A673 (cell line): ENCODE measurements around the gene HEATR1. TPM values are rescaled to one million over a fixed set of nuclear protein-coding genes. Genes with fewer than 3 reads are reported as not detected.

Experiments
- BruUV-seq: library from RNA; stranded (reverse); fragments of 400-500 nt; replicated peaks from 2 replicates; lab custom pipeline; 2021; lab: Mats Ljungman, UMichigan
- CTCF ChIA-PET: fragments of 300-600 bp; sonication (Branson Sonifier 250); formaldehyde crosslinking; loops from one replicate; lab custom pipeline; 2022; ENCODE audit warnings: antibody characterized with exemption; lab: Charles Lee
- POLR2A ChIA-PET: fragments of 300-600 bp; sonication (Branson Sonifier 250); formaldehyde crosslinking; loops from one replicate; lab custom pipeline; 2022; ENCODE audit warnings: antibody characterized with exemption; ENCODE audit not compliant: low non-redundant PET; lab: Charles Lee
- DNase-seq: peaks from one replicate; pipeline ENCODE4 v3.0.0-alpha.2; 2015; ENCODE audit warnings: low spot score
- H3K27ac ChIP-seq: fragments of 200-600 bp; sonication (generic); 2 replicates; pipeline ENCODE4 v1.5.1; 2016; ENCODE audit warnings: mixed run types, low read depth, mild to moderate bottlenecking, mixed read lengths, antibody characterized with exemption, low read length; ENCODE audit not compliant: poor library complexity, severe bottlenecking
- H3K27me3 ChIP-seq: fragments of 200-600 bp; sonication (generic); replicated peaks from 2 replicates; pipeline ENCODE4 v1.6.1; 2017; ENCODE audit warnings: mixed run types, low read depth, mild to moderate bottlenecking, mixed read lengths, antibody characterized with exemption, low read length; ENCODE audit not compliant: insufficient read depth, poor library complexity
- H3K36me3 ChIP-seq: fragments of 200-600 bp; sonication (generic); 2 replicates; pipeline ENCODE4 v1.6.1; 2016; ENCODE audit warnings: mixed run types, mild to moderate bottlenecking, mixed read lengths, antibody characterized with exemption, low read length; ENCODE audit not compliant: insufficient read depth, poor library complexity, severe bottlenecking
- H3K4me1 ChIP-seq: fragments of 200-600 bp; sonication (generic); 2 replicates; pipeline ENCODE4 v1.6.1; 2017; ENCODE audit warnings: mixed run types, mild to moderate bottlenecking, mixed read lengths, antibody characterized with exemption, low read length; ENCODE audit not compliant: insufficient read depth, poor library complexity, severe bottlenecking
- H3K4me3 ChIP-seq: fragments of 200-600 bp; sonication (generic); 2 replicates; pipeline ENCODE4 v1.5.1; 2016; ENCODE audit warnings: low read depth, mixed run types, mild to moderate bottlenecking, mixed read lengths, low read length; ENCODE audit not compliant: poor library complexity, severe bottlenecking
- H3K9me3 ChIP-seq: fragments of 200-600 bp; sonication (generic); 2 replicates; pipeline ENCODE4 v1.6.1; 2016; ENCODE audit warnings: mixed run types, low read depth, mild to moderate bottlenecking, mixed read lengths, antibody characterized with exemption, low read length; ENCODE audit not compliant: poor library complexity, severe bottlenecking
- EZH2 ChIP-seq: fragments of 200-600 bp; sonication (generic); IDR thresholded peaks from 2 replicates; pipeline ENCODE4 v1.6.1; 2017; ENCODE audit warnings: borderline replicate concordance, low read depth, mild to moderate bottlenecking, mixed read lengths, antibody characterized with exemption, low read length; ENCODE audit not compliant: poor library complexity, severe bottlenecking
- intact Hi-C: fragments of 100-400 bp; cut with micrococcal nuclease; formaldehyde crosslinking; loops from one replicate; pipeline ENCODE4 v1.10.0; 2022; ENCODE audit not compliant: unreplicated experiment
- total RNA-seq: library from RNA; stranded (reverse); gene quantifications from 2 replicates; pipeline ENCODE4 v1.2.3, GENCODE V29; 2021
- TF ChIP-seq, protein P1 (sequence below): fragments of 300-800, 200-600 bp; sonication (generic); conservative IDR thresholded peaks from 2 replicates; pipeline ENCODE4 v1.5.1; 2017; ENCODE audit warnings: low read depth, mild to moderate bottlenecking, antibody characterized with exemption, low read length, moderate library complexity, mixed read lengths

The HEATR1 gene
- total RNA-seq, 1 experiment from 2014 or later = 59.7 TPM

DNA sequence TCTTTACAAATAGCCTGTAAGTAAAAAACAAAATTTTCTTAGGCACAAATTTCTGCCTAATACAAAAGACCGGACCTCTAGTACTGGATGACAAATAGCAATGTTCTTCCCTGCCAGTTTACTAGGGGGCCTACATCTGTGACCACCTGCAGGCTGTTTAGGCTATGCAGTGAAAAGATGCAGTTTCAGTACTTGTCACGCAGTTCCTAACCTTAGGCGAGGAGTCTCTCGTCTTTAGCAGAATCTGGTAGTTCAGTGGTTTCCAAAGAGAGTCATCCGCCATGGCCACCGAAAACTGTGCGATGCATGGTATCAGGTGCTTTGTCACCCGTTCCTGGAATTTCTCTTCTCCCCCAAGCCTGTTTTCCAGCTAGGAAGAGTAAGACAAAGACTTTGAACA, 50.9 kb downstream of the HEATR1 start:
- no peaks in the 10 kb centered on the region for H3K4me1 ChIP-seq
- H3K36me3 ChIP-seq = peaks cover 60% of the 10 kb centered on the region
- H3K27ac ChIP-seq = no peak overlapping the region
- intact Hi-C loops = no loop called here
- no peaks in the 10 kb centered on the region for H3K9me3 ChIP-seq
- ChIA-PET CTCF (no interaction called here), POLR2A (no interaction called here)
- no peak for TF ChIP-seq EZH2
- TF ChIP-seq, protein P1, sequence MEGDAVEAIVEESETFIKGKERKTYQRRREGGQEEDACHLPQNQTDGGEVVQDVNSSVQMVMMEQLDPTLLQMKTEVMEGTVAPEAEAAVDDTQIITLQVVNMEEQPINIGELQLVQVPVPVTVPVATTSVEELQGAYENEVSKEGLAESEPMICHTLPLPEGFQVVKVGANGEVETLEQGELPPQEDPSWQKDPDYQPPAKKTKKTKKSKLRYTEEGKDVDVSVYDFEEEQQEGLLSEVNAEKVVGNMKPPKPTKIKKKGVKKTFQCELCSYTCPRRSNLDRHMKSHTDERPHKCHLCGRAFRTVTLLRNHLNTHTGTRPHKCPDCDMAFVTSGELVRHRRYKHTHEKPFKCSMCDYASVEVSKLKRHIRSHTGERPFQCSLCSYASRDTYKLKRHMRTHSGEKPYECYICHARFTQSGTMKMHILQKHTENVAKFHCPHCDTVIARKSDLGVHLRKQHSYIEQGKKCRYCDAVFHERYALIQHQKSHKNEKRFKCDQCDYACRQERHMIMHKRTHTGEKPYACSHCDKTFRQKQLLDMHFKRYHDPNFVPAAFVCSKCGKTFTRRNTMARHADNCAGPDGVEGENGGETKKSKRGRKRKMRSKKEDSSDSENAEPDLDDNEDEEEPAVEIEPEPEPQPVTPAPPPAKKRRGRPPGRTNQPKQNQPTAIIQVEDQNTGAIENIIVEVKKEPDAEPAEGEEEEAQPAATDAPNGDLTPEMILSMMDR = no peak
- H3K4me3 ChIP-seq = no peak overlapping the region
- no TSS peak for BruUV-seq
- DNase-seq = no peak
- H3K27me3 ChIP-seq = no peaks in the 10 kb centered on the region

DNA sequence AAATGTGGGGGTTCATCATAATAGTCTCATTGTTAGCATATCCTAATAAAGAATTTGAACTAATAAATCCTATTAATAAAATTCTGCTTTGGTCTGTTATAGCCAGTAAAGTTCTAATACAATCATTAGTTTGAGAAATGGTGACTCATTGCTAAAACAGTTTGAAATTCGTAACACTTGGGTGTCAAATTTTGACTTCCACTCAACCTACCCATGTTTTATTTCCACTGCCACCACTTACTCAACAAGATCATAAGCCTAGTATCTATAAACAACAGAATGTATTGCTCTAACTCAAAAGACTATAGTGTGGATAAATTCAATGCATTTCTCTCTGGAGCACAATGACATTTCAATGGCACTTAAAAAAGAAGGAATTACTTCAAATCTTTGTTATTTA, 51.4 kb downstream of the HEATR1 start:
- intact Hi-C loops = no loop called here
- Histone ChIP-seq H3K36me3 (peaks cover 61% of the 10 kb centered on the region), H3K4me1 (no peaks in the 10 kb centered on the region), H3K9me3 (no peaks in the 10 kb centered on the region), H3K27me3 (no peaks in the 10 kb centered on the region), H3K4me3 (no peak overlapping the region), H3K27ac (no peak overlapping the region)
- no TSS peak for BruUV-seq
- CTCF ChIA-PET = no interaction called here
- TF ChIP-seq EZH2 = no peak
- TF ChIP-seq, protein P1 = no peak
- POLR2A ChIA-PET = interaction anchor here (0.5 kb wide), 1 partner anchor 138 kb away, joined by 4 read pairs; no protein-coding TSS in a partner anchor
- DNase-seq = no peak

DNA sequence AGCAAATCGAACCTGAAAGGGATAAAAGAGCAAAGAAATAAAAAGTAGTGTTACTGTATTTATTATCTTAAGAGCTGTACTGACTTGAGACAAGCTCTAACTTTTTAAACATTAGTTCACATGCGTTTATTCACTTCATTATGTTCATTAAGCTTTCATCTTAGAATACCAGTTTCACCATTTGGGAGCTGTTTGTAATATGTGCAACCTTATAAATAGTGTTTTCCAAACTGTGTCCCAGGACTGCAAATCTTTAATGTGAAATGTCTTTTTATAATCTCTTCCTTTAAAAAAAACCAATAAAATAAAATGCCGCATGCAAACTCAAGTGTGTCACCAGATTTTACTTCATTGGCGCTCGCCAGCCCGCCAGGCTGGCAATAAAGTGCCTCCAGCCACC, 52.2 kb downstream of the HEATR1 start:
- H3K9me3 ChIP-seq = no peaks in the 10 kb centered on the region
- no TSS peak for BruUV-seq
- no peak overlapping the region for H3K4me3 ChIP-seq
- intact Hi-C loops = no loop called here
- no peaks in the 10 kb centered on the region for H3K4me1 ChIP-seq
- H3K36me3 ChIP-seq = peaks cover 63% of the 10 kb centered on the region
- TF ChIP-seq EZH2 = no peak
- TF ChIP-seq, protein P1 = no peak
- H3K27ac ChIP-seq = no peak overlapping the region
- CTCF ChIA-PET = no interaction called here
- H3K27me3 ChIP-seq = no peaks in the 10 kb centered on the region
- no peak for DNase-seq
- POLR2A ChIA-PET = interaction anchor here (0.6 kb wide), 1 partner anchor 124 kb away, joined by 3 read pairs; no protein-coding TSS in a partner anchor
